Measurements from ENCODE around the gene LTB4R.

GRCh38 chr14:24309538-24310264 lies 1.6 kb upstream of the LTB4R start, which contains the start of gene LTB4R2:
- TF ChIP-seq, protein P1, sequence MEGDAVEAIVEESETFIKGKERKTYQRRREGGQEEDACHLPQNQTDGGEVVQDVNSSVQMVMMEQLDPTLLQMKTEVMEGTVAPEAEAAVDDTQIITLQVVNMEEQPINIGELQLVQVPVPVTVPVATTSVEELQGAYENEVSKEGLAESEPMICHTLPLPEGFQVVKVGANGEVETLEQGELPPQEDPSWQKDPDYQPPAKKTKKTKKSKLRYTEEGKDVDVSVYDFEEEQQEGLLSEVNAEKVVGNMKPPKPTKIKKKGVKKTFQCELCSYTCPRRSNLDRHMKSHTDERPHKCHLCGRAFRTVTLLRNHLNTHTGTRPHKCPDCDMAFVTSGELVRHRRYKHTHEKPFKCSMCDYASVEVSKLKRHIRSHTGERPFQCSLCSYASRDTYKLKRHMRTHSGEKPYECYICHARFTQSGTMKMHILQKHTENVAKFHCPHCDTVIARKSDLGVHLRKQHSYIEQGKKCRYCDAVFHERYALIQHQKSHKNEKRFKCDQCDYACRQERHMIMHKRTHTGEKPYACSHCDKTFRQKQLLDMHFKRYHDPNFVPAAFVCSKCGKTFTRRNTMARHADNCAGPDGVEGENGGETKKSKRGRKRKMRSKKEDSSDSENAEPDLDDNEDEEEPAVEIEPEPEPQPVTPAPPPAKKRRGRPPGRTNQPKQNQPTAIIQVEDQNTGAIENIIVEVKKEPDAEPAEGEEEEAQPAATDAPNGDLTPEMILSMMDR (IDR thresholded peaks at IDR 0.05) = no peak
- no peak for TF ChIP-seq POLR2A (IDR thresholded peaks at IDR 0.05)
